HG02970 (cell line): ENCODE results near the gene IL1RAPL1.
"Not testable (repeated sequence)": the region's sequence is repeated elsewhere in the genome, so short reads cannot be mapped to it uniquely, and the experiment has no call there.

Experiments used
- ATAC-seq: cut with Tn5 transposase; IDR thresholded peaks from one replicate; pipeline ENCODE4 v1.9.1; 2021; ENCODE audit warnings: mild to moderate bottlenecking, moderate library complexity, moderate number of reproducible peaks; ENCODE audit not compliant: unreplicated experiment, low FRiP score

Gene IL1RAPL1

GRCh38 chrX:29233592-29234183 is 646.4 kb downstream of the IL1RAPL1 start:
- no peak for ATAC-seq

- ATAC-seq, result no peak
Observed at GRCh38 chrX:29237972-29238371, 650.7 kb downstream of the IL1RAPL1 start.

- ATAC-seq, result no peak
Observed at GRCh38 chrX:29241809-29242208, 654.6 kb downstream of the IL1RAPL1 start.

GRCh38 chrX:29242856-29243255 is 655.6 kb downstream of the IL1RAPL1 start:
- ATAC-seq, result no peak

GRCh38 chrX:29243942-29244341 is 656.7 kb downstream of the IL1RAPL1 start:
- no peak for ATAC-seq

- ATAC-seq, result no peak
Observed at GRCh38 chrX:29254515-29254914, 667.3 kb downstream of the IL1RAPL1 start.

- no peak for ATAC-seq
Observed at GRCh38 chrX:29257521-29257920, 670.3 kb downstream of the IL1RAPL1 start.

GRCh38 chrX:29269390-29269789 is 682.1 kb downstream of the IL1RAPL1 start:
- no peak for ATAC-seq

GRCh38 chrX:29274517-29274916 is 687.3 kb downstream of the IL1RAPL1 start:
- no peak for ATAC-seq

GRCh38 chrX:29275928-29276327 is 688.7 kb downstream of the IL1RAPL1 start:
- no peak for ATAC-seq

- no peak for ATAC-seq
Observed at GRCh38 chrX:29281078-29281742, 694.0 kb downstream of the IL1RAPL1 start.

GRCh38 chrX:29285664-29286063 is 698.4 kb downstream of the IL1RAPL1 start:
- ATAC-seq, result no peak

GRCh38 chrX:29295987-29296680 is 708.9 kb downstream of the IL1RAPL1 start:
- no peak for ATAC-seq

- no peak for ATAC-seq
Observed at GRCh38 chrX:29297171-29297800, 710.0 kb downstream of the IL1RAPL1 start.

- no peak for ATAC-seq
Observed at GRCh38 chrX:29299684-29300083, 712.4 kb downstream of the IL1RAPL1 start.

- no peak for ATAC-seq
Observed at GRCh38 chrX:29308726-29309125, 721.5 kb downstream of the IL1RAPL1 start.

GRCh38 chrX:29315931-29316330 is 728.7 kb downstream of the IL1RAPL1 start:
- no peak for ATAC-seq

GRCh38 chrX:29318012-29318411 is 730.8 kb downstream of the IL1RAPL1 start:
- ATAC-seq, result no peak

GRCh38 chrX:29332429-29332828 is 745.2 kb downstream of the IL1RAPL1 start:
- ATAC-seq, result not testable (repeated sequence)

- ATAC-seq, result not testable (repeated sequence)
Observed at GRCh38 chrX:29333091-29333490, 745.8 kb downstream of the IL1RAPL1 start.

- ATAC-seq, result no peak
Observed at GRCh38 chrX:29348288-29348687, 761.0 kb downstream of the IL1RAPL1 start.
